Left ventricle myocardium inferior (tissue), 1 donor: ENCODE data around the gene GNPTAB. TPM values are rescaled to one million over a fixed set of nuclear protein-coding genes. Genes with fewer than 3 reads are reported as not detected.

Experiments used
- DNase-seq: peaks from one replicate; pipeline ENCODE4 v3.0.0-alpha.2; 2020
- H3K27ac ChIP-seq: fragments of 200-600 bp; replicated peaks from 2 replicates; pipeline ENCODE4 v1.8.0; 2021
- H3K27me3 ChIP-seq: fragments of 200-600 bp; 2 replicates; pipeline ENCODE4 v1.8.0; 2021; ENCODE audit warnings: low read depth
- H3K36me3 ChIP-seq: fragments of 200-600 bp; 2 replicates; pipeline ENCODE4 v1.8.0; 2021
- H3K4me1 ChIP-seq: fragments of 200-600 bp; 2 replicates; pipeline ENCODE4 v1.8.0; 2021
- H3K4me3 ChIP-seq: fragments of 200-600 bp; 2 replicates; pipeline ENCODE4 v1.8.0; 2021; ENCODE audit warnings: mild to moderate bottlenecking, moderate library complexity
- H3K9me3 ChIP-seq: fragments of 200-600 bp; replicated peaks from 2 replicates; pipeline ENCODE4 v1.8.0; 2021
- CTCF ChIP-seq: fragments of 200-600 bp; IDR thresholded peaks from 2 replicates; pipeline ENCODE4 v1.8.0; 2021; ENCODE audit warnings: antibody characterized with exemption, mild to moderate bottlenecking, borderline replicate concordance
- intact Hi-C: fragments of 100-400 bp; cut with micrococcal nuclease; formaldehyde crosslinking; loops from one replicate; pipeline ENCODE4 v1.11.0; 2022
- total RNA-seq: library from RNA; stranded (reverse); fragmentation: NEBNext Ultra II Directional; extraction: Animal tissue kit (Norgen Biotek cat#: 25700); gene quantifications from one replicate; pipeline ENCODE4 v1.2.1, GENCODE V29; 2021
- donor health status: DM: no; HTN: yes; CAD: no; lungs with severe emphysema.

The GNPTAB gene
- total RNA-seq, 1 donor from 2014 or later: 55.2 TPM

- Histone ChIP-seq H3K27me3 (no peaks in the 10 kb centered on the region), H3K4me1 (no peaks in the 10 kb centered on the region), H3K27ac (no peak overlapping the region), H3K36me3 (no peaks in the 10 kb centered on the region), H3K9me3 (no peaks in the 10 kb centered on the region), H3K4me3 (no peak overlapping the region)
- TF ChIP-seq CTCF: no peak
- intact Hi-C loops: no loop called here
- no peak for DNase-seq
Observed at GRCh38 chr12:101855976-101856375, 25.2 kb upstream of the GNPTAB start.

DNA sequence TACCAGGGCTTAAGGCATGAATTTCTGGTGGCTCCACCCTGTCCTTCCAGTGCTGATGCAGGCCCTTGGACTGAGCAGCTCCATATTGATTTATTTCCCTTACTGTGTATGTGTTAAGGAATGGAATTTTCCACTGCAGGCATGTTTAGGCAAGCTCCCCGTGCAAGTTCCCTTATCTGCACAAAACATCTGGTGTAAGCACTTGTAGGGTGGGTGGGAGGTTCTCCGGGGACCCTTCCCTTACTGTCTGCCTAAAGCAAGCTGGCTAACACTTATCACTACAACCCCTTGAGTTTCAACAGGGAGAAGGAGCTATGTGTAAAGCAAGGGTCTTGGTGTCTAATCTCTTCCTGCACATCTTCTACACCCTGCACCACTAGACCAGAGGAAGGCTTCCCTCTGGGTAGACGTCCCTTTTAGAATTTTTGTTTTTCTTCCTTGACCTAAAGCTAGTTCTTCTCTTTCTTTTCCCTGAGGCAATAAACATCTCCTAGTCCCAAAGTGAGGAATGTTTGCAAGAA lies 24.7 kb upstream of the GNPTAB start:
- H3K4me1 ChIP-seq: no peaks in the 10 kb centered on the region
- H3K27me3 ChIP-seq: no peaks in the 10 kb centered on the region
- no peaks in the 10 kb centered on the region for H3K9me3 ChIP-seq
- H3K4me3 ChIP-seq: no peak overlapping the region
- intact Hi-C loops: no loop called here
- H3K27ac ChIP-seq: no peak overlapping the region
- no peak for DNase-seq
- no peaks in the 10 kb centered on the region for H3K36me3 ChIP-seq
- no peak for TF ChIP-seq CTCF

DNA sequence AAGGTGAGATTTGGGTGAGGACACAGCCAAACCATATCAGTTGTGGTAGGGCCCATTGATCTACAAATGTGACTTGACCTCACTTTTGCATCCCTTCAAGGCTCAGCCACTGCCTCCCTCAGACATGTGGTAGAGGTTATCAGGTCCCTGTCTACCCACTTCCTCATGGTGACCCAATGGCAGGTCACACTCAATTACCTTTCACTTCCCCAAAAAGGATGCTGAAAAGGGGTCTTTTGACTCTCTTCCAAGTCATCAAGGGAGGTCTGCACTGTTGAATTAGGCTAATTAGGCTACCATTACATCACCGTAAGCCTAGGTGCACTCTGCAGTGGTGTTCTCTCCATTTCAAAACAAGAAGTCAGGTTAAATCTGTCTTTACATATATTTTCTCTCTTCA lies 24.0 kb upstream of the GNPTAB start:
- no peaks in the 10 kb centered on the region for H3K36me3 ChIP-seq
- no peak overlapping the region for H3K4me3 ChIP-seq
- H3K27ac ChIP-seq: no peak overlapping the region
- H3K4me1 ChIP-seq: no peaks in the 10 kb centered on the region
- DNase-seq: no peak
- no peak for TF ChIP-seq CTCF
- intact Hi-C loops: no loop called here
- H3K27me3 ChIP-seq: no peaks in the 10 kb centered on the region
- H3K9me3 ChIP-seq: no peaks in the 10 kb centered on the region

GRCh38 chr12:101852998-101853397 lies 22.2 kb upstream of the GNPTAB start:
- H3K9me3 ChIP-seq: no peaks in the 10 kb centered on the region
- TF ChIP-seq CTCF: no peak
- H3K4me1 ChIP-seq: no peaks in the 10 kb centered on the region
- H3K27ac ChIP-seq: no peak overlapping the region
- H3K4me3 ChIP-seq: no peak overlapping the region
- no peaks in the 10 kb centered on the region for H3K36me3 ChIP-seq
- intact Hi-C loops: no loop called here
- no peak for DNase-seq
- H3K27me3 ChIP-seq: no peaks in the 10 kb centered on the region

- Histone ChIP-seq H3K4me3 (no peak overlapping the region), H3K27ac (no peak overlapping the region), H3K4me1 (no peaks in the 10 kb centered on the region), H3K9me3 (no peaks in the 10 kb centered on the region), H3K36me3 (no peaks in the 10 kb centered on the region), H3K27me3 (no peaks in the 10 kb centered on the region)
- intact Hi-C loops: no loop called here
- no peak for TF ChIP-seq CTCF
- no peak for DNase-seq
Observed at GRCh38 chr12:101850199-101850598, 19.4 kb upstream of the GNPTAB start.

DNA sequence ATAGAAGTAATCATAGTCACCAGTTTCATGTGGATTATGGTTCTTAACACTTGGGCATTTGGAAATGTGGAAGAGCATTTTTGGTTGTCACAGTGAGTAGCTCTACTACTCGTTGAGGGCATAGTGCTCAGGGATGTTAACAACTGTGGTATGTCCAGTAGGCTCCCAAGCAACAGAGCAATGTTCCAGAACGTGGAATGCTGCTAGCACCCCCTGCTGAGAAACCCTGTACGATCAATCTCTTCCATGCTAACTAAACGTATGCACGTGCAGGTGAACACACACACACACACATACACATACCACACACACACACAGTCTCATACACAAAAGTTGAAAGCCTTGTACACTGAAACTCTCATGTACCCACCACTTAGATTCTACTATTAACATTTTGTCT lies 16.6 kb upstream of the GNPTAB start:
- TF ChIP-seq CTCF: no peak
- Histone ChIP-seq H3K4me1 (no peaks in the 10 kb centered on the region), H3K36me3 (no peaks in the 10 kb centered on the region), H3K4me3 (no peak overlapping the region), H3K27me3 (no peaks in the 10 kb centered on the region), H3K27ac (no peak overlapping the region), H3K9me3 (no peaks in the 10 kb centered on the region)
- DNase-seq: no peak
- intact Hi-C loops: no loop called here
